ENCODE measurements around the gene CUEDC1. TPM values are rescaled to one million over a fixed set of nuclear protein-coding genes. Genes with fewer than 3 reads are reported as not detected.
A peak's percentile ranks its signal among the peaks of the same experiment; 100 is the strongest.

The CUEDC1 gene
- total and polyA plus RNA-seq, 9 of the 15 experiments (the other 6 are each of a cell fraction or from before 2014, with no cell fraction given): 0.20 to 4.1 (median 1.6) TPM; not detected in 1

DNA sequence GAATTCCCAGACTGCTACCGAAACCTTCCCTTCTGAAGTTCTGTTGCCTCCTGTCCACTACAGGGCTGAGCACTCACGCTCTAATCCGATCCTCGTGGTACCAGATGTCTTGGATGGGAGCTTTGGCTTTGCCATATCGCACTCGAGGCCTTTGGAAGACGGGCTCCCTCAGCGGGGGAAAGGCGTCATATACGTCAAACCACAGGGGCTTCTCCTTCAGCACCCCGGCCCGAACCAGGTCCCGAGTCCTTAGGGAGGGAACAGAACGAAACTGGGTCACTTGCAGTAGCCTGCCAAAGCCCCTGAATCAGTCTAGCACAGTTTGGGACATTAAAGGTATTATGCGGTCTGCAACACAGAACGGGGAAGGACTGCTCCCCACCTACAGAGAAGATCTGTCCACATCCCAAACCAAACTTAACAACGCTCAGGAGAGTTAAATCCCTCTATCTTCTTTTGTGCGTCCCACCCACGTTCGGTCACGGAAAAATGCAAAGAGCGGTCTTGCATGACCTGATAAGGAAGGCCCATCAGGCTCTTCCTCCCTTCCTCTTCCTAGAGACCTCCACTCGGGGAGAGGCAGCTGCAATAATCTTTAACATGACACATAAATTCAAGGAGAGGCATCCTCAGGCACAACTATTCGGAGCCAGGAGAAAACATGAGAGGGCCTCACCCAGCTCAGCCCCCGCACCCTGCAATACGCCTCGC, 105.9 kb downstream of the CUEDC1 start (continued):
- TF ChIP-seq, protein P1, sequence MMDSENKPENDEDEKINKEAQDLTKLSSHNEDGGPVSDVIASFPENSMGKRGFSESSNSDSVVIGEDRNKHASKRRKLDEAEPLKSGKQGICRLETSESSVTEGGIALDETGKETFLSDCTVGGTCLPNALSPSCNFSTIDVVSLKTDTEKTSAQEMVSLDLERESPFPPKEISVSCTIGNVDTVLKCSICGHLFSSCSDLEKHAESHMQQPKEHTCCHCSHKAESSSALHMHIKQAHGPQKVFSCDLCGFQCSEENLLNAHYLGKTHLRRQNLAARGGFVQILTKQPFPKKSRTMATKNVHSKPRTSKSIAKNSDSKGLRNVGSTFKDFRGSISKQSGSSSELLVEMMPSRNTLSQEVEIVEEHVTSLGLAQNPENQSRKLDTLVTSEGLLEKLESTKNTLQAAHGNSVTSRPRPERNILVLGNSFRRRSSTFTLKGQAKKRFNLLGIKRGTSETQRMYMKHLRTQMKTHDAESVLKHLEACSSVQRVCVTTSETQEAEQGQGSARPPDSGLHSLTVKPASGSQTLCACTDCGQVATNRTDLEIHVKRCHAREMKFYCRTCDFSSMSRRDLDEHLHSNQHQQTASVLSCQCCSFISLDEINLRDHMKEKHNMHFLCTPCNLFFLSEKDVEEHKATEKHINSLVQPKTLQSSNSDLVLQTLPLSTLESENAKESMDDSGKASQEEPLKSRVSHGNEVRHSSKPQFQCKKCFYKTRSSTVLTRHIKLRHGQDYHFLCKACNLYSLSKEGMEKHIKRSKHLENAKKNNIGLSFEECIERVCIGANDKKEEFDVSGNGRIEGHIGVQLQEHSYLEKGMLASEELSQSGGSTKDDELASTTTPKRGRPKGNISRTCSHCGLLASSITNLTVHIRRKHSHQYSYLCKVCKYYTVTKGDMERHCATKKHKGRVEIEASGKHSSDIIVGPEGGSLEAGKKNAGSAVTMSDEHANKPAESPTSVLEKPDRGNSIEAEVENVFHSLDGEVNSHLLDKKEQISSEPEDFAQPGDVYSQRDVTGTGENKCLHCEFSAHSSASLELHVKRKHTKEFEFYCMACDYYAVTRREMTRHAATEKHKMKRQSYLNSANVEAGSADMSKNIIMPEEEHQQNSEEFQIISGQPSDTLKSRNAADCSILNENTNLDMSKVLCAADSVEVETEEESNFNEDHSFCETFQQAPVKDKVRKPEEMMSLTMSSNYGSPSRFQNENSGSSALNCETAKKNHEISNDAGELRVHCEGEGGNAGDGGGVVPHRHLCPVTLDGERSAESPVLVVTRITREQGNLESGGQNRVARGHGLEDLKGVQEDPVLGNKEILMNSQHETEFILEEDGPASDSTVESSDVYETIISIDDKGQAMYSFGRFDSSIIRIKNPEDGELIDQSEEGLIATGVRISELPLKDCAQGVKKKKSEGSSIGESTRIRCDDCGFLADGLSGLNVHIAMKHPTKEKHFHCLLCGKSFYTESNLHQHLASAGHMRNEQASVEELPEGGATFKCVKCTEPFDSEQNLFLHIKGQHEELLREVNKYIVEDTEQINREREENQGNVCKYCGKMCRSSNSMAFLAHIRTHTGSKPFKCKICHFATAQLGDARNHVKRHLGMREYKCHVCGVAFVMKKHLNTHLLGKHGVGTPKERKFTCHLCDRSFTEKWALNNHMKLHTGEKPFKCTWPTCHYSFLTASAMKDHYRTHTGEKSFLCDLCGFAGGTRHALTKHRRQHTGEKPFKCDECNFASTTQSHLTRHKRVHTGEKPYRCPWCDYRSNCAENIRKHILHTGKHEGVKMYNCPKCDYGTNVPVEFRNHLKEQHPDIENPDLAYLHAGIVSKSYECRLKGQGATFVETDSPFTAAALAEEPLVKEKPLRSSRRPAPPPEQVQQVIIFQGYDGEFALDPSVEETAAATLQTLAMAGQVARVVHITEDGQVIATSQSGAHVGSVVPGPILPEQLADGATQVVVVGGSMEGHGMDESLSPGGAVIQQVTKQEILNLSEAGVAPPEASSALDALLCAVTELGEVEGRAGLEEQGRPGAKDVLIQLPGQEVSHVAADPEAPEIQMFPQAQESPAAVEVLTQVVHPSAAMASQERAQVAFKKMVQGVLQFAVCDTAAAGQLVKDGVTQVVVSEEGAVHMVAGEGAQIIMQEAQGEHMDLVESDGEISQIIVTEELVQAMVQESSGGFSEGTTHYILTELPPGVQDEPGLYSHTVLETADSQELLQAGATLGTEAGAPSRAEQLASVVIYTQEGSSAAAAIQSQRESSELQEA (IDR thresholded peaks at IDR 0.05; ENCODE audit: low read depth): no peak
- TF ChIP-seq, protein P2, sequence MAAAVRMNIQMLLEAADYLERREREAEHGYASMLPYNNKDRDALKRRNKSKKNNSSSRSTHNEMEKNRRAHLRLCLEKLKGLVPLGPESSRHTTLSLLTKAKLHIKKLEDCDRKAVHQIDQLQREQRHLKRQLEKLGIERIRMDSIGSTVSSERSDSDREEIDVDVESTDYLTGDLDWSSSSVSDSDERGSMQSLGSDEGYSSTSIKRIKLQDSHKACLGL (CRISPR knock-in tag; IDR thresholded peaks at IDR 0.05; ENCODE audit: borderline replicate concordance, poor library complexity, severe bottlenecking): no peak
- TF ChIP-seq, protein P3, sequence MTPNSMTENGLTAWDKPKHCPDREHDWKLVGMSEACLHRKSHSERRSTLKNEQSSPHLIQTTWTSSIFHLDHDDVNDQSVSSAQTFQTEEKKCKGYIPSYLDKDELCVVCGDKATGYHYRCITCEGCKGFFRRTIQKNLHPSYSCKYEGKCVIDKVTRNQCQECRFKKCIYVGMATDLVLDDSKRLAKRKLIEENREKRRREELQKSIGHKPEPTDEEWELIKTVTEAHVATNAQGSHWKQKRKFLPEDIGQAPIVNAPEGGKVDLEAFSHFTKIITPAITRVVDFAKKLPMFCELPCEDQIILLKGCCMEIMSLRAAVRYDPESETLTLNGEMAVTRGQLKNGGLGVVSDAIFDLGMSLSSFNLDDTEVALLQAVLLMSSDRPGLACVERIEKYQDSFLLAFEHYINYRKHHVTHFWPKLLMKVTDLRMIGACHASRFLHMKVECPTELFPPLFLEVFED (CRISPR knock-in tag; conservative IDR thresholded peaks at IDR 0.05): no peak
- no peak for TF ChIP-seq MAFK (IDR thresholded peaks at IDR 0.05; ENCODE audit: low read length)
- TF ChIP-seq SMAD3 (CRISPR knock-in tag; conservative IDR thresholded peaks at IDR 0.05): no peak
- no peak for TF ChIP-seq E2F3 (CRISPR knock-in tag; IDR thresholded peaks at IDR 0.05)
- peak; percentile 10; the same call in 1 of the 2 replicates for TF ChIP-seq TCF3 (CRISPR knock-in tag; IDR thresholded peaks at IDR 0.05)
- peak; percentile 59; the same call in 1 of the 2 replicates for TF ChIP-seq SPI1 (IDR thresholded peaks at IDR 0.05; ENCODE audit: borderline replicate concordance, low read depth, low read length)
- TF ChIP-seq, protein P4, sequence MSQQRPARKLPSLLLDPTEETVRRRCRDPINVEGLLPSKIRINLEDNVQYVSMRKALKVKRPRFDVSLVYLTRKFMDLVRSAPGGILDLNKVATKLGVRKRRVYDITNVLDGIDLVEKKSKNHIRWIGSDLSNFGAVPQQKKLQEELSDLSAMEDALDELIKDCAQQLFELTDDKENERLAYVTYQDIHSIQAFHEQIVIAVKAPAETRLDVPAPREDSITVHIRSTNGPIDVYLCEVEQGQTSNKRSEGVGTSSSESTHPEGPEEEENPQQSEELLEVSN (IDR thresholded peaks at IDR 0.05; ENCODE audit: borderline replicate concordance in 1 of 2, extremely low read depth in 1 of 2, insufficient read depth in 1 of 2, insufficient read length in 1 of 2, low read depth in 1 of 2, low read length in 1 of 2, poor library complexity in 1 of 2, severe bottlenecking in 1 of 2): peak in 1 of 2 experiments; percentile 26
- TF ChIP-seq GABPA (tag; conservative IDR thresholded peaks at IDR 0.05; ENCODE audit: low read depth): no peak
- 0 out of 2 replicates have a peak, but pooled peaks have one; percentile 38 for TF ChIP-seq ZNF232 (CRISPR knock-in tag; IDR thresholded peaks at IDR 0.05)
- no peak for TF ChIP-seq TOE1 (IDR thresholded peaks at IDR 0.05; ENCODE audit: borderline replicate concordance)
- TF ChIP-seq TOE1 (CRISPR knock-in tag; IDR thresholded peaks at IDR 0.05; ENCODE audit: borderline replicate concordance, low read depth): 0 out of 2 replicates have a peak, but pooled peaks have one; percentile 60
